ENCODE results near the gene GRHPR.

DNA sequence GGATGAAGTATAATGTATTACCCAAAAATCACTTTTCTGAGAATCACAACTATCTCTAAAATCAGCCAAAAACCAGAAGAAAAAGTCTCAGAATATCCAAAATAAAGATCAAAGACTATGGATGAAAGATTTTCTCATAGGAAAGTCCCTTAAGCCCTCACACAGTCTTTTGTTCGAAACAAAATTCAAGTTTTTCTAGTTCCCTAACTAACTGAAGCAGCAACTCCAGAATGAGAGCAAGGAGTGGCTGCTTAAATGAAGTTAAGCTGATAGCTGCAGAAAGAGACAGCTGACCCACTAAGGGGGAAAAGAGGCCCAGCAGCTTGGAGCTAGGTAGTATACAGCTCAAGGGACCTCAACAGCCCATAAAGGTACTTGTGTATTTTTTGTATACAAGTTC, 34.3 kb downstream of the GRHPR start:
- TF ChIP-seq EP300 (IDR thresholded peaks at IDR 0.05) (no peak), CTCF (IDR thresholded peaks at IDR 0.05) (no peak), POLR2A (IDR thresholded peaks at IDR 0.05) (no peak)

All from suprapubic skin (tissue), 3 donors.